Activated T-helper 1 cell treated with anti-CD3 and anti-CD28 coated beads, Interleukin-12 subunit alpha, Interleukin-12 subunit beta, Interleukin-2, Interleukin-4 antibody, amounts not matched to agents 30 ng/mL and 10 ng/mL and 1 ng/mL, durations not matched to agents 14 hours and 24 hours and 36 hours (primary cell): ENCODE results near the gene IER2. TPM values are rescaled to one million over a fixed set of nuclear protein-coding genes. Genes with fewer than 3 reads are reported as not detected.

Source experiments
- DNase-seq: peaks from one replicate; pipeline ENCODE4 v3.0.0; 2021; ENCODE audit warnings: low spot score
- H3K27ac Mint-ChIP-seq: one replicate; pipeline ENCODE4 v1.8.0; 2021; ENCODE audit warnings: mild to moderate bottlenecking, mixed read lengths
- H3K27me3 Mint-ChIP-seq: one replicate; pipeline ENCODE4 v1.8.0; 2022; ENCODE audit warnings: mild to moderate bottlenecking, moderate library complexity, mixed read lengths; ENCODE audit not compliant: insufficient read depth
- H3K36me3 Mint-ChIP-seq: one replicate; pipeline ENCODE4 v1.8.0; 2021; ENCODE audit warnings: low read depth, mixed read lengths
- H3K4me1 Mint-ChIP-seq: one replicate; pipeline ENCODE4 v1.8.0; 2021; ENCODE audit warnings: low read depth, mixed read lengths
- H3K4me3 Mint-ChIP-seq: one replicate; pipeline ENCODE4 v1.8.0; 2021; ENCODE audit warnings: mild to moderate bottlenecking, moderate library complexity, mixed read lengths
- H3K9me3 Mint-ChIP-seq: one replicate; pipeline ENCODE4 v1.8.0; 2021; ENCODE audit warnings: mixed read lengths
- intact Hi-C: fragments of 100-400 bp; cut with micrococcal nuclease; formaldehyde crosslinking; loops from one replicate; pipeline ENCODE4 v1.15.1; 2024
- total RNA-seq: library from RNA; stranded (reverse); gene quantifications from 2 replicates; pipeline ENCODE4 v1.2.3, GENCODE V29; 2022

IER2 gene
- total RNA-seq, result 173 and 175 TPM in 2 replicates

GRCh38 chr19:13150187-13150930 lies at the start of gene IER2, which contains the start of gene STX10:
TSS of gene IER2 (plus strand) at chr19:13150411. CDS start at chr19:13153187, 2,776 bp downstream.
TSS of gene STX10 (minus strand) at chr19:13150375. CDS start at chr19:13150173, 202 bp downstream.
- DNase-seq, result peak; percentile 92
- intact Hi-C loops, result loop anchor here (1.0 to 10.0 kb wide), 6 partner anchors 18 to 1374 kb away; partner anchors contain the start of genes RAD23A, RFX1 and TECR
- H3K9me3 Mint-ChIP-seq, result no peaks in the 10 kb centered on the region

GRCh38 chr19:13100841-13101589 lies 49.2 kb upstream of the IER2 start:
- Mint-ChIP-seq H3K9me3 (no peaks in the 10 kb centered on the region), H3K36me3 (peaks cover 9% of the 10 kb centered on the region), H3K27me3 (peaks cover 15% of the 10 kb centered on the region), H3K4me1 (peaks cover 25% of the 10 kb centered on the region), H3K27ac (no peak overlapping the region), H3K4me3 (peak overlapping the region; percentile 66)
- no peak for DNase-seq
- intact Hi-C loops, result loop anchor here (1.0 kb wide), 2 partner anchors 15 to 31 kb away; partner anchors contain the start of gene TRMT1

More at GRCh38 chr19:13150187-13150930, at the start of gene IER2, which contains the start of gene STX10:
- Mint-ChIP-seq H3K36me3 (peaks cover 24% of the 10 kb centered on the region), H3K4me1 (peaks cover 29% of the 10 kb centered on the region), H3K27ac (peak within 1 kb of the TSS; percentile 94), H3K4me3 (peak within 1 kb of the TSS; percentile 95), H3K27me3 (peaks cover 2% of the 10 kb centered on the region)

GRCh38 chr19:13101590-13102415 lies 48.4 kb upstream of the IER2 start:
- no peak for DNase-seq
- Mint-ChIP-seq H3K4me1 (peaks cover 21% of the 10 kb centered on the region), H3K27ac (peak overlapping the region; percentile 63), H3K27me3 (peaks cover 12% of the 10 kb centered on the region), H3K4me3 (peak overlapping the region; percentile 67), H3K36me3 (peaks cover 8% of the 10 kb centered on the region), H3K9me3 (no peaks in the 10 kb centered on the region)
- intact Hi-C loops, result no loop called here

- Mint-ChIP-seq H3K27ac (peak overlapping the region; percentile 63), H3K36me3 (peaks cover 8% of the 10 kb centered on the region), H3K9me3 (no peaks in the 10 kb centered on the region), H3K4me1 (peaks cover 17% of the 10 kb centered on the region), H3K4me3 (peak overlapping the region; percentile 67), H3K27me3 (peaks cover 7% of the 10 kb centered on the region)
- DNase-seq, result no peak
- intact Hi-C loops, result no loop called here
Observed at GRCh38 chr19:13102416-13102665, 47.9 kb upstream of the IER2 start.

- Mint-ChIP-seq H3K27me3 (peaks cover 7% of the 10 kb centered on the region), H3K36me3 (peaks cover 12% of the 10 kb centered on the region), H3K4me3 (peak within 1 kb of the TSS; percentile 67), H3K4me1 (peaks cover 17% of the 10 kb centered on the region), H3K27ac (peak within 1 kb of the TSS; percentile 63), H3K9me3 (no peaks in the 10 kb centered on the region)
- intact Hi-C loops, result no loop called here
- DNase-seq, result no peak
Observed at GRCh38 chr19:13102666-13103580, 47.3 kb upstream of the IER2 start, which contains the start of gene LYL1. TSS of gene LYL1 (minus strand) at chr19:13102858. CDS start at chr19:13101171, 1,687 bp downstream.

- intact Hi-C loops, result loop anchor here (1.0 kb wide), 1 partner anchor 13 kb away; the partner anchor contains the start of gene TRMT1
- H3K4me3 Mint-ChIP-seq, result peak overlapping the region; percentile 93
- no peak overlapping the region for H3K27ac Mint-ChIP-seq
- peaks cover 2% of the 10 kb centered on the region for H3K27me3 Mint-ChIP-seq
- no peak for DNase-seq
- no peaks in the 10 kb centered on the region for H3K9me3 Mint-ChIP-seq
- peaks cover 12% of the 10 kb centered on the region for H3K36me3 Mint-ChIP-seq
- H3K4me1 Mint-ChIP-seq, result peaks cover 17% of the 10 kb centered on the region
Observed at GRCh38 chr19:13103581-13104359, 46.4 kb upstream of the IER2 start.

GRCh38 chr19:13104360-13104847 lies 45.8 kb upstream of the IER2 start:
- Mint-ChIP-seq H3K36me3 (peaks cover 12% of the 10 kb centered on the region), H3K27me3 (no peaks in the 10 kb centered on the region), H3K9me3 (no peaks in the 10 kb centered on the region), H3K4me3 (peak overlapping the region; percentile 93), H3K27ac (peak overlapping the region; percentile 91), H3K4me1 (peaks cover 17% of the 10 kb centered on the region)
- peak; percentile 62 for DNase-seq
- intact Hi-C loops, result loop anchor here (1.0 kb wide), 1 partner anchor 12 kb away; the partner anchor contains the start of gene TRMT1

GRCh38 chr19:13104848-13105711 lies 45.1 kb upstream of the IER2 start:
- peak overlapping the region; percentile 93 for H3K4me3 Mint-ChIP-seq
- no peak for DNase-seq
- no peaks in the 10 kb centered on the region for H3K27me3 Mint-ChIP-seq
- intact Hi-C loops, result loop anchor here (1.0 kb wide), 1 partner anchor 11 kb away; the partner anchor contains the start of gene TRMT1
- H3K4me1 Mint-ChIP-seq, result peaks cover 12% of the 10 kb centered on the region
- H3K27ac Mint-ChIP-seq, result peak overlapping the region; percentile 91
- no peaks in the 10 kb centered on the region for H3K9me3 Mint-ChIP-seq
- H3K36me3 Mint-ChIP-seq, result peaks cover 13% of the 10 kb centered on the region

GRCh38 chr19:13109361-13110098 lies 40.7 kb upstream of the IER2 start:
- H3K27ac Mint-ChIP-seq, result no peak overlapping the region
- H3K9me3 Mint-ChIP-seq, result no peaks in the 10 kb centered on the region
- H3K36me3 Mint-ChIP-seq, result peaks cover 17% of the 10 kb centered on the region
- H3K4me1 Mint-ChIP-seq, result peaks cover 6% of the 10 kb centered on the region
- intact Hi-C loops, result loop anchor here (10.0 kb wide), 1 partner anchor 375 kb away; the partner anchor contains the start of genes GET3 and TRIR
- H3K4me3 Mint-ChIP-seq, result no peak overlapping the region
- no peaks in the 10 kb centered on the region for H3K27me3 Mint-ChIP-seq
- no peak for DNase-seq
